ENCODE measurements around the gene ATRX. TPM values are rescaled to one million over a fixed set of nuclear protein-coding genes. Genes with fewer than 3 reads are reported as not detected.

Gene ATRX
- total and polyA plus RNA-seq, 2 of the 8 experiments (the other 6 are each of a cell fraction or from before 2014, with no cell fraction given): 28.4 to 97.8 TPM

DNA sequence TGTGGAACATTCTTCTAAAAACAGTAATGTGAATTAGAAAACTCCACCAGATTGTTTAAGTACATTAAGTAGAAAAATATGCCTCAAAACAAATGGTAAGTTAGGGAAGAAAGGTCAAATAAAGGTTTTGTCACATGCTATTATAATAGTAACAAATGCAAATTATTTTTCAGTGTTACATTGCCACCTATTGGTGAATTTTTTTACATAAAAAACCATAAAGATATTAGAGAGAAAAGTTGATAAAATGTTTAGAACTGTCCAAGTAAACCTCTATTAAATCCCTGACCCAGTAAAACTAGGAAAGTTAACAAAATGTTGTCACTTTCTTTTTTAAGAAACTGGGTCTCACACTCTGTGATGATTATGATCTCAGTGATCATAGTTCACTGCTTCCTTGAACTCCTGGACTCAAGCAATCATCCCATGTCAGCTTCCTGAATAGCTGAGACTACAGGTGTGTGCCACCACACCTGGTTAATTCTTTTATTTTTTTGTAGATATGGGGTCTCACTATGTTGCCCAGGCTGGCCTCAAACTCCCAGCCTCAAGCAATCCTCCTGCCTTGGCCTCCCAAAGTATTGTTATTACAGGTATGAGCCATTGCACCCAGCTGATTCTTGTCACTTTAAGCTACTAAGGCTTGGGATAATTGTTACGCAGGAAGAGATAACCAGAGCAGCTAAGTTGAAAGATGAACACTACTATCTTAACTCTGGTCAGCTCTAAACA is 157.6 kb downstream of the ATRX start:
- Histone ChIP-seq H3K27ac (ENCODE audit: low read depth, low read length) (no peak overlapping the region), H4K20me1 (replicated peaks in 1 of 2; ENCODE audit: control insufficient read depth in 1 of 2, insufficient read depth in 2 of 2, low read length in 2 of 2) (no peaks in the 10 kb centered on the region), H4K91ac (replicated peaks; ENCODE audit: insufficient read length, low read length) (no peak overlapping the region), H3K14ac (ENCODE audit: insufficient read length) (no peak overlapping the region), H3K23me2 (ENCODE audit: low read depth, low read length) (no peaks in the 10 kb centered on the region), H4K8ac (ENCODE audit: extremely low read depth, insufficient read depth, low read length) (no peak overlapping the region), H3K23ac (ENCODE audit: insufficient read length) (no peak overlapping the region), H3K36me3 (ENCODE audit: control insufficient read depth in 2 of 4, insufficient read depth in 4 of 4, low read length in 3 of 4) (peaks cover 0 to 16% (median 3%) of the 10 kb centered on the region in 4 experiments; a peak in 4 of 8 replicates), H2BK120ac (replicated peaks; ENCODE audit: low read depth, low read length) (no peak overlapping the region), H3K56ac (replicated peaks; ENCODE audit: insufficient read length, low read depth, low read length) (no peak overlapping the region), H3K9me3 (ENCODE audit: insufficient read depth in 2 of 2, low read depth in 1 of 2, low read length in 1 of 2) (no peaks in the 10 kb centered on the region), H2AK5ac (ENCODE audit: low read depth, low read length) (no peak overlapping the region), H2BK15ac (ENCODE audit: low read length) (no peak overlapping the region), H3K79me2 (ENCODE audit: control insufficient read depth in 1 of 2, insufficient read depth in 2 of 2, low read length in 2 of 2) (peaks cover 0 to 5% of the 10 kb centered on the region in 2 experiments; a peak in 1 of 4 replicates), H3K4me3 (ENCODE audit: extremely low read depth in 1 of 4, insufficient read depth in 2 of 4, low read depth in 3 of 4, low read length in 4 of 4) (no peak overlapping the region), H3K4ac (replicated peaks; ENCODE audit: insufficient read length, low read depth, low read length) (no peak overlapping the region), H3K79me1 (ENCODE audit: low read depth, low read length) (no peaks in the 10 kb centered on the region), H3K18ac (ENCODE audit: extremely low read depth, low read length) (no peak overlapping the region), H4K5ac (ENCODE audit: insufficient read length, low read depth, low read length) (no peak overlapping the region), H3K4me2 (ENCODE audit: insufficient read depth in 1 of 2, low read depth in 2 of 2, low read length in 2 of 2) (no peak overlapping the region), H2BK20ac (ENCODE audit: low read length) (no peak overlapping the region), H2BK5ac (ENCODE audit: low read depth, low read length) (no peak overlapping the region), H2AFZ (ENCODE audit: low read length) (no peak overlapping the region), H2BK12ac (ENCODE audit: low read depth, low read length) (no peak overlapping the region), H3K27me3 (replicated peaks in 1 of 4; ENCODE audit: control insufficient read depth in 3 of 4, extremely low read depth in 1 of 4, insufficient read depth in 3 of 4, low read length in 3 of 4) (no peaks in the 10 kb centered on the region), H3K4me1 (replicated peaks in 1 of 4; ENCODE audit: control insufficient read depth in 3 of 4, insufficient read depth in 4 of 4, low read length in 3 of 4) (no peaks in the 10 kb centered on the region), H3K9ac (replicated peaks in 1 of 4; ENCODE audit: extremely low read depth in 1 of 4, low read depth in 3 of 4, low read length in 3 of 4) (no peak overlapping the region)
- WGBS, 2 experiments (ENCODE audit: extremely low coverage in 1 of 2, insufficient coverage in 1 of 2, insufficient read length in 1 of 2, insufficient replicate concordance in 2 of 2, low coverage in 1 of 2, low lambda C conversion rate in 2 of 2, missing lambda C conversion rate in 1 of 2): 92% methylated on average over 1 of the region's 1 CpG; no CpG with 5 or more reads in 1 of the 2 experiments
- FAIRE-seq (no peak), DNase-seq (ENCODE audit: low read depth in 1 of 2, low spot score in 2 of 2) (no peak)
- POLR2A ChIA-PET (ENCODE audit: partially characterized antibody): no interaction called here
- CTCF ChIA-PET (ENCODE audit: partially characterized antibody): interaction anchor here (0.7 kb wide), 1 partner anchor 10 kb away, joined by 3 read pairs; no protein-coding TSS in a partner anchor
- TF ChIP-seq RXRA (IDR thresholded peaks at IDR 0.05; ENCODE audit: insufficient read depth, low read depth, low read length) (no peak), RAD21 (IDR thresholded peaks at IDR 0.05 in 1 of 2, conservative IDR thresholded peaks at IDR 0.05 in 1 of 2; ENCODE audit: low read depth in 2 of 2, low read length in 2 of 2) (no peak), POU5F1 (IDR thresholded peaks at IDR 0.05; ENCODE audit: low read depth, low read length) (no peak), JUN (IDR thresholded peaks at IDR 0.05; ENCODE audit: low read depth, low read length) (no peak), POLR2A (IDR thresholded peaks at IDR 0.05; ENCODE audit: control extremely low read depth in 1 of 2, low read depth in 2 of 2, low read length in 2 of 2) (no peak), SIRT6 (IDR thresholded peaks at IDR 0.05; ENCODE audit: low read length) (no peak), BCL11A (IDR thresholded peaks at IDR 0.05; ENCODE audit: low read depth in 2 of 2, low read length in 2 of 2) (no peak), PHF8 (conservative IDR thresholded peaks at IDR 0.05; ENCODE audit: low read depth, low read length) (no peak), MAX (IDR thresholded peaks at IDR 0.05) (no peak), SIN3A (conservative IDR thresholded peaks at IDR 0.05 in 1 of 2, IDR thresholded peaks at IDR 0.05 in 1 of 2; ENCODE audit: low read depth in 1 of 2, low read length in 2 of 2) (no peak), TEAD4 (IDR thresholded peaks at IDR 0.05; ENCODE audit: low read depth, low read length) (no peak), CEBPB (IDR thresholded peaks at IDR 0.05; ENCODE audit: low read depth, low read length) (no peak), ASH2L (IDR thresholded peaks at IDR 0.05; ENCODE audit: low read length) (no peak), SP2 (IDR thresholded peaks at IDR 0.05; ENCODE audit: low read length) (no peak)

Data from H1 (cell line).